NCI-H82 treated with DMSO at 0.1 percent for 48 hours (cell line): ENCODE results near the gene LLGL2.
A peak's percentile ranks its signal among the peaks of the same experiment; 100 is the strongest.
"Not testable (repeated sequence)": the region's sequence is repeated elsewhere in the genome, so short reads cannot be mapped to it uniquely, and the experiment has no call there.

Source experiments
- DNase-seq: peaks from one replicate; lab custom pipeline; 2025; ENCODE audit not compliant: unreplicated experiment; lab: John Stamatoyannopoulos, UW

LLGL2 gene

GRCh38 chr17:75524970-75525805 lies at the start of gene LLGL2:
Gene LLGL2 (plus strand): TSS chr17:75525697. CDS start chr17:75543427, 17,730 bp downstream.
- DNase-seq: peak; percentile 34

GRCh38 chr17:75475851-75476250 lies 49.6 kb upstream of the LLGL2 start:
- DNase-seq: no peak

- DNase-seq: no peak
Measured at GRCh38 chr17:75476271-75476671, 49.2 kb upstream of the LLGL2 start.

GRCh38 chr17:75476752-75477489 lies 48.6 kb upstream of the LLGL2 start:
- no peak for DNase-seq

- not testable (repeated sequence) for DNase-seq
Measured at GRCh38 chr17:75477490-75477862, 48.0 kb upstream of the LLGL2 start.

- DNase-seq: no peak
Measured at GRCh38 chr17:75478508-75478907, 47.0 kb upstream of the LLGL2 start.

- no peak for DNase-seq
Measured at GRCh38 chr17:75480281-75480680, 45.2 kb upstream of the LLGL2 start.

- peak; percentile 68 for DNase-seq
Measured at GRCh38 chr17:75481194-75482068, 44.1 kb upstream of the LLGL2 start.

- no peak for DNase-seq
Measured at GRCh38 chr17:75482098-75482942, 43.2 kb upstream of the LLGL2 start.

GRCh38 chr17:75485688-75486087 lies 39.8 kb upstream of the LLGL2 start:
- DNase-seq: no peak

- DNase-seq: no peak
Measured at GRCh38 chr17:75486151-75486550, 39.3 kb upstream of the LLGL2 start.

- DNase-seq: no peak
Measured at GRCh38 chr17:75486951-75487350, 38.5 kb upstream of the LLGL2 start.

GRCh38 chr17:75487351-75488070 lies 38.0 kb upstream of the LLGL2 start:
- DNase-seq: no peak

- no peak for DNase-seq
Measured at GRCh38 chr17:75488693-75489510, 36.6 kb upstream of the LLGL2 start.

GRCh38 chr17:75489511-75489955 lies 36.0 kb upstream of the LLGL2 start:
- no peak for DNase-seq

GRCh38 chr17:75490173-75490743 lies 35.2 kb upstream of the LLGL2 start:
- no peak for DNase-seq

GRCh38 chr17:75490953-75491649 lies 34.4 kb upstream of the LLGL2 start:
- DNase-seq: no peak

- no peak for DNase-seq
Measured at GRCh38 chr17:75491680-75492079, 33.8 kb upstream of the LLGL2 start.
